Frontal cortex (tissue), 4 donors: ENCODE results near the gene G3BP2. TPM values are rescaled to one million over a fixed set of nuclear protein-coding genes. Genes with fewer than 3 reads are reported as not detected.
A peak's percentile ranks its signal among the peaks of the same experiment; 100 is the strongest.

Source experiments
- DNase-seq, 2 donors: peaks; one replicate each; pipeline ENCODE4 v3.0.0; 2012; ENCODE audit warnings: low spot score in 2 of 2
- FAIRE-seq: peaks from 2 replicates; lab custom pipeline; 2012; peaks lifted over from hg19 to GRCh38; lab: Jason Lieb, UNC
- total RNA-seq: library from RNA; depleted of rRNA; stranded (reverse); fragments of >200 nt; gene quantifications from one replicate; pipeline ENCODE4 v1.2.3, GENCODE V29; 2014
- donor health status: control.
- donor health status: control.
- donor health status: control.

The G3BP2 gene
- total RNA-seq, 1 donor from 2014 or later, result 472 TPM

DNA sequence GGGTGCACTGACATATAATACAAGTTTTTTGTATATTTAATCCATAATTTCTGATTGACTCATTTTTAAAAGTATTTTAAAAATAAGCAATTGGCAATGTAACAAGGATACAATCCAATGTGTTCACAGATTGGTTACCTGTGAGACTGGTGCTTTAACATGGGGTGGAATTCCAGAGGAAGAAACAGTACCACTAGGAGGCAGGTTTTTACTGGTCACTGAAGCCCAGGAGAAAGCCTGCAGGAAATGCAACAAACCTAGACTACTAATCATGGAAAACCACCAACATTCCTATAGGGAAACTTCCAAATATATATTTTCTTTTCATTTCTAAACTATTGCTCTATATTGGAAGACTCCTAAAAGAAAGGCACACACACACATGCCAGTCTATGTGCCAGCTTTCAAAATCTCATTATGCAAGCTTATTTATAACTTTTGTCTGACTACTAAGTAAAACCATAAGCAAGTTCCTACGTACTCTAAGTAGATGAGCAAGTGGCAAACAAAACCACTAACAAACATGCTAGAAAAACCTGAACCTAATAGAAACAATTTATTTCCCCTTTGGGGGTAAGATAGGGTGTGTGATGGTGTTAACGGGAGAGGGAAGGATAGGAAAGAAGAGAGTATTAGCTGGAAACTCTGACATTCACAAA lies 19.2 kb downstream of the G3BP2 start:
- FAIRE-seq (no peak), DNase-seq (no peak)

DNA sequence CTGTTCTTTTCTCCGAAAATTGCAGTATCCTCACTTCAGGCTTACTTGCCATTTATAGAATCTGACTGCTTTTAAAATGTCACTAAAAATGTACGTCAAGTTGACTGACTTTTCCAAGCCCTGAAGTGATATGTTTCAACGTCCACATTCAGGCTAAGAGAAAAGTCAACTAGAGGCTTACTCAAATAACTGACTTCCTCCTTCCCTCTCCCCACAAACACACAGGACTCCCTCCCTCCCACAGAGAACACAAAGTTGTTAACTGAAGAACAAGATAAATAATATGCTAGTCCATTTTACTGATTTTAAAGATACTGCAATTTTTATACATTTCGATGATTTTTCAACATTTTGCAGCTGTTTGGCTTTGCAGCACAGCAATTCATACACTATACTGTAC lies 29.1 kb downstream of the G3BP2 start:
- no peak for FAIRE-seq
- no peak for DNase-seq

DNA sequence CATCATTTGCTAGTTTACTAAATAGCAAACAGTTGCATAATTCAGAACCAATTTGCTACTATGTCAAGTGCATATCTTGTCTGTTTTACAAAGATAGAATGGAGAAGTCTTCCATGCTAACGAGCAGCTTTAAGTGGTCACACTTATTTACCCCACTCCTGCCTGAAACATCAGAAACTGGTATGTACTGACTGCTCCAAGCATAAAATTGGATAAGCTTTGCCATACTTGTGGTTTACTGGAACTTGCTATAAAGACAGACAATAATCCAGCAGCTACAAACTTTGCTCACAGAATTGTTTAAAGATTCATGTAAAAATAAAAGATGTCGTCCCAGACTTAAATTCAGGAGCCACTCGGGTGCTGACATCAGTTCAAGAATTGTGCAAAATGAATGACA lies 29.6 kb downstream of the G3BP2 start:
- no peak for FAIRE-seq
- no peak for DNase-seq

- DNase-seq (no peak), FAIRE-seq (no peak)
Measured at GRCh38 chr4:75639124-75639695, 34.0 kb downstream of the G3BP2 start.

GRCh38 chr4:75637827-75638226 lies 35.4 kb downstream of the G3BP2 start:
- FAIRE-seq, result no peak
- DNase-seq, result no peak

GRCh38 chr4:75637176-75637575 lies 36.0 kb downstream of the G3BP2 start:
- FAIRE-seq, result no peak
- no peak for DNase-seq

GRCh38 chr4:75634951-75635350 lies 38.3 kb downstream of the G3BP2 start:
- FAIRE-seq (no peak), DNase-seq (no peak)

DNA sequence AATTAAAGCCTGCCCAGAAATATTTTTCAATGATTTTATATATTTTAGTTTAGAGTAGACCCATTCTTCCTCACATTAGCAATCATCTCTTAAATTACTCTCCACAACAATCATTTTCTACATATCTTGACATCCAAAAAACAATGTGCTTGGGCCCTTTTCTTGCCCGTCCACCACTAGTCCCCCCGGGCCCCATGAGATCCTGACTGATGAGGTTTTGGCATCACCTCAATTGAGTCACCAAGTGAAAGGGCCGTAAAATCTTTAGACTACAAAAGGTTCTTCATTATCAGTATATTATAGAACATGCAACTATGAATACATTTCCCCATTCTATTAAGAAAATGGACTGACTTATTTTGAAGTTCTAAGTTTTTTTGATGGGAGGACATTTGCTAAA lies 38.9 kb downstream of the G3BP2 start:
- FAIRE-seq, result no peak
- no peak for DNase-seq

DNA sequence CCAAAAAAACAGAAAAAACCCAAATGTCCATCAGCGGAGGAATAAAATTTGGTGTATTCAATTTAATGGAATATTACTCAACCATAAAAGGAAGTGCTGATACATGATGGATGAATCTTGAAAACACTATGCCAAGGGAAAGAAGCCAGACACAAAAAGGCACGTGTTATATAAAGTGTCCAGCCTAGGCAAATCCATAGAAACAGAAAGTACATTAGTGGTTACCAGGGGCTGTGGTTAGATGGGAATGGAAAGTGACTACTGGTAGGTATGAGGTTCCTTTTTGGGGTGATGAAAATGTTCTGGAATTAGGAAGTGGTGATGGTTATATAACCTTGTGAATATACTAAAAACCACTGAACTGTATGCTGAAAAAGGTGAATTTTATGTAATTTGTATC lies 39.4 kb downstream of the G3BP2 start:
- DNase-seq, result no peak
- FAIRE-seq, result no peak

DNA sequence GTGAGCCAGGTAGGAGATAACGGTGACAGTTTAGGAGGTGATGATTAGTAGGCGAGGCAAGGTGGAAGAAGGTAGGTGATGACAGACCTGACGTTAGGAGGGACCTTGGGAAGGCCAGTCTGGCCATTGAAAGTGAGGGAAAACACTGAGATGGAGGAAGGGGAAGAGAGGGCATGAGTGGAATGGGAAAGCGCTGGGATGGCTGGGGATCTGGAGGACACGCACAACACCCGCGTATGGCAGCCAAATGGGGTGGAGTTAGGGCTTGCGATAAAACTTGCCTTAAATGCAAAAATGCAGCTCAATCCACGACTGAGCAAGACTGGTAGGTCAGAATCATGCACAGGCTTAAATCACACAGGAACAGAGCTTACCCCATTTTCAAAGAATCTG lies 42.3 kb downstream of the G3BP2 start:
- peak in 1 of 2 donors; percentile 8 for DNase-seq
- no peak for FAIRE-seq

DNA sequence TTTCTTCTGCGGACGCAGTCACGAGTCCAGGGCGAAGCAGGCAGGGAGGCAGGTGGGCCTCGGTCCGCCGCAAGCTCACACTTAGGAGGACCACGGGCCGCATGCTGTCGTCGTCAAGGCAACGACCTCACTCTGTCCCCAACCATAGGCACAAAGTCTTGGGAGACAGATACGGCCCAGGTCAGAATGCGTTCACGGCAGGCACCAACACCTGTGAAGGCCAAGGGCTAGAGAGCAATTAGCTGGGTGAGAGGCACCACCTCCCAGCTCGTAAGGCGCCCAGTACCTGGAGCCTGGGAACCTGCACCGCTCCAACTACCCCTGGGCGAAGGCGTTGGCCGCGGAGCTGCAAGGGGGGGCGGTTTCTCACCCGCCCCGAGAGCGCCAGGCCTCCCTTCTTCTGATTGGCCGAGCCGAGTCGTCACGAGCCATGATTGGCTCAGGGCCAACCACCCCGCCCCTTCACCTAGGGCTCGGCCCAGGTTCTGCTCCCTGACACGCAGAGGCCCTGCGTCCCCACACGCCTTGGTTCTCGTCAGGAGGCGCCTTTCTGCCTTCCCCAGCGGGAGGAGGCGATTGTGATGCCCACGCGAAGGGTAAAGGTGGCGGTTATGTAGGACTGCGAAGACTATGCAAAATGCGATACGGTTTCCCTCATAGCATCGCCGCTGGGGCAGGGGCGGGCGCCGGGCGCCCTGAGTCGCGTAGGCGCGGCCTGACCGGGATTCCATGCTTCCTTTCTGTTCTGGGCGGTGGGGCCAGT lies 42.9 kb downstream of the G3BP2 start, which contains the start of gene CDKL2:
Gene CDKL2, minus strand, starts transcription at position 355 of the 763 bp plus-strand sequence. CDS start 4,540 bp downstream, outside the sequence.
- DNase-seq (peak; percentile 66 to 77), FAIRE-seq (no peak)

DNA sequence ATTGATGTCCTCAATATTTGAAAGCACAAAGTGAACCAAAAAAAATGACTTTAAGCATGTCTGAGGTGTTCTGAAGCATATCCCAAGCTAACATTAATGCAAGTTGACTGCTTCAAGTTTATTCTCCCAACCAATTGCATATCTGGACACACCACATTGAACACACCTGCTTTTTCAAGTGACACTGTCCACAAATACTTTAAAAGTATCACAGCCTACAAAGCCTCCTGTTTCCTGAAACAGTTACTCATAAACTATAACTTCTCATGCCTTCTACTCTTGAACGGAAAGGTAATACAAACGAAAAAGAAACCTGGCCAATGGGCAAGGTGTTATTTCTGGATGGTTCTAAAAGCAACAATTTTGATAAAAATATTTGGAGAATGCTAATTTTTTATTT lies 44.0 kb downstream of the G3BP2 start:
- DNase-seq, result no peak
- FAIRE-seq, result no peak

DNA sequence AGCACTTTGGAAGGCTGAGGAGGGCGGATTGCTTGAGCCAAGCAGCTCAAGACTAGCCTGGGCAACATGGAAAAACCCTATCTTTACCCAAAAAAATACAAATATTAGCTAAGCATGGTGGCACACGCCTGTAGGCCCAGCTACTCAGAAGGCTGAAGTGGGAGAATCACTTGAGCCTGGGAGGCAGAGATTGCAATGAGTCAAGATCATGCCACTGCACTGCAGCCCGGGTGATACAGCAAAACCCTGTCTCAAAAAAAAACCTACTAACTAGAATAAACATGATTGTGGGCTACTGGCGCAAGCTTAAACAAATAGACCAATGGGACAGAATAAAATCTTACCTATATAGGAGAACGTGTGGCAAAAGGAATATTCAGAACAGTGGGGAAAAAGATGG lies 50.2 kb downstream of the G3BP2 start:
- no peak for DNase-seq

GRCh38 chr4:75621715-75622114 lies 51.5 kb downstream of the G3BP2 start:
- DNase-seq (no peak), FAIRE-seq (no peak)

More for the DNA sequence above, 50.2 kb downstream of the G3BP2 start:
- FAIRE-seq, result no peak

GRCh38 chr4:75612306-75612705 lies 60.9 kb downstream of the G3BP2 start:
- DNase-seq (peak in 1 of 2 donors; percentile 8), FAIRE-seq (no peak)

GRCh38 chr4:75605928-75606327 lies 67.3 kb downstream of the G3BP2 start:
- DNase-seq (no peak), FAIRE-seq (no peak)

DNA sequence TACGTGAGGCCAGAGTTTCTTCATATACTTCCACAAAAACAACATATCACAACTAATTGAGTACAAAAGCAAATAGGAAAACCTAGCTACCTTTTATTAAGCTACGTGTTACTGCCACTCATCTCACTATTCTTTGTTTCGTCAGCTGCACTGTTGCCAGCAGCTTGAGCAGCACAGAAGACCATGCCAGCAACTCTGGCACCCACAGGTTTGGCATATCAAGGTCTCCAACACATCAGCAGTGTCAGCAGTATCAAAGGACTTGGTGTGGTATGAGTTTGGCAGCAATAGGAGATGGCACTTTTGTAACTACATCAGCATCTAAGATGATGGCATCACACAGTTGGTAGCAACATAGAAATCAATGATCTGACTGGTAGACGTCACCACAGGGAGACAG lies 73.6 kb downstream of the G3BP2 start:
- DNase-seq, result no peak
- no peak for FAIRE-seq

GRCh38 chr4:75598390-75598789 lies 74.8 kb downstream of the G3BP2 start:
- FAIRE-seq, result no peak
- no peak for DNase-seq

DNA sequence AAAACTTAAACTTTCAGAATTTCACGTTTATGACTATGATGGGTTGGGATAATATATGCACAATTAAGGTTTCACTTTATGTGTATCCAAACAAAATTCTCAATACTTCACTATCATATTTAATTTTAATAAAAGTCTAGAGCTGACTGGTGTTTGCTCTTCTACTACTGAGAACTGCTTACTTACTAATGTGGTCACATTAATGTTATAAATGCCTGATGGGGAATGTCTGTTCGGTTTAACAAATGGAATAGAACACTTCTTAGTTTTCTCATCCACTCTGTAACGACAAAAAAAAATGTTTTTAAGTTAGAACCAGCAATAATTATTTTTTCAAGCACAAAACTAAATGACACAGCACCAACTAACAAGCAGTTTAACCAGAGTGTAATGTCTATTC lies 77.2 kb downstream of the G3BP2 start:
- FAIRE-seq (no peak), DNase-seq (no peak)

DNA sequence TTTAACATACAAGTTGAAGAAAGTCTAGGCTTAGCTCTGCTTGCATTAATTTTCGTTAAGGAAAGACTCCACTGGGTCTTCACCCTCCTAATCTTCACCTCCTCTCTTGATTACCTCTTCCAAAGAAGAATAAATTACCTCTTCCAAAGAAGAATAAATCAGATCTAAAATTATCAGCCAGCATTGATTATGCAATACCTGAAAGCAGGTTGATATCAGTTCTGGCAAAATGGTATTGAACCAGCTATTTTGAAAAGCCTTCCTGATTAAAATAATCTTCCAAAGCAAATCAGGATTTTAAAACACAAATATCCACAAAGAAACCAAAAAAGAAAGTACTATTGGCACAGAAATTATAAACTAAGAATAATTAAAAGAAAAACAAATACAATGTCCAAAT lies 79.8 kb downstream of the G3BP2 start:
- DNase-seq (no peak), FAIRE-seq (no peak)
